Astrocyte (in vitro differentiated cells and primary cell): ENCODE data around the gene BICDL1.

Experiments
- EZH2 ChIP-seq: IDR thresholded peaks from 2 replicates; pipeline ENCODE4 v1.6.1; 2012; ENCODE audit warnings: mild to moderate bottlenecking, low read length, inconsistent platforms; ENCODE audit not compliant: insufficient read depth
- TF ChIP-seq, protein P1 (sequence below): IDR thresholded peaks from 2 replicates; pipeline ENCODE4 v1.5.1; 2011; ENCODE audit warnings: low read depth, mild to moderate bottlenecking, inconsistent platforms, low read length, moderate library complexity; ENCODE audit not compliant: insufficient read depth

DNA sequence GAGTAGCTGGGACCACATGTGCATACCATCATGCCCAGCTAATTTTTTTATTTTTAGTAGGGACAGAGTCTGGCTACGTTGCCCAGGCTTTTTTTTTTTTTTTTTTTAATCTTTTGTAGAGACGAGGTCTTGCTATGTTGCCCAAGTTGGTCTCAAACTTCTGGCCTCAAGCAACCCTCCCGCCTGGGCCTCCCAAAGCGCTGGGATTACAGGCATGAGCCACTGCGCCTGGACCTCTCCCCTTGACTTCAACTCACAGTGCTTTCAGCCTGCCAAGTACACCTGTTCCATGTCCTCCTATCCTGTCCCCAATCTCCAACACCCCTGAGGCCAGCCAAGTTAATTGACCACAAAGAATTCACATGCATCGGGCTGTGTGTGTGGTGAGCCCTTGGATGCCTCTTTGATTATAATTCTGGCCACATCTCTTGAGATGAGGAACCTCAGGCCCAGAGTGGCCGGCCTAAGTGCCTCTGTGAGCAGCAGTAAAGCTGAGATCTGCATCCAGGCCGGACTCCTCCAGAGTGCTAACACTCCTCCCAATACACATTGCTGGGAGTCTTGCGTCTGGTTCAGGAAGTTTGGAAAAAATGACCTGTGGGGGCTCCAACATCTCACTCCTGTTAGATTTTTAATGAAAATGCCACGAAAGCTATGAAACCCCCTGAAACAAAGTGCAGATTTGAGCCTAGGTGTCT is 120.7 kb downstream of the BICDL1 start:
- TF ChIP-seq EZH2 = no peak
- TF ChIP-seq, protein P1, sequence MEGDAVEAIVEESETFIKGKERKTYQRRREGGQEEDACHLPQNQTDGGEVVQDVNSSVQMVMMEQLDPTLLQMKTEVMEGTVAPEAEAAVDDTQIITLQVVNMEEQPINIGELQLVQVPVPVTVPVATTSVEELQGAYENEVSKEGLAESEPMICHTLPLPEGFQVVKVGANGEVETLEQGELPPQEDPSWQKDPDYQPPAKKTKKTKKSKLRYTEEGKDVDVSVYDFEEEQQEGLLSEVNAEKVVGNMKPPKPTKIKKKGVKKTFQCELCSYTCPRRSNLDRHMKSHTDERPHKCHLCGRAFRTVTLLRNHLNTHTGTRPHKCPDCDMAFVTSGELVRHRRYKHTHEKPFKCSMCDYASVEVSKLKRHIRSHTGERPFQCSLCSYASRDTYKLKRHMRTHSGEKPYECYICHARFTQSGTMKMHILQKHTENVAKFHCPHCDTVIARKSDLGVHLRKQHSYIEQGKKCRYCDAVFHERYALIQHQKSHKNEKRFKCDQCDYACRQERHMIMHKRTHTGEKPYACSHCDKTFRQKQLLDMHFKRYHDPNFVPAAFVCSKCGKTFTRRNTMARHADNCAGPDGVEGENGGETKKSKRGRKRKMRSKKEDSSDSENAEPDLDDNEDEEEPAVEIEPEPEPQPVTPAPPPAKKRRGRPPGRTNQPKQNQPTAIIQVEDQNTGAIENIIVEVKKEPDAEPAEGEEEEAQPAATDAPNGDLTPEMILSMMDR = no peak
